Ovary (tissue), 3 donors: Measurements from ENCODE around the gene ZNF296.

ENCODE experiments used
- POLR2A ChIP-seq: fragments of 450-650 bp; IDR thresholded peaks from one replicate; pipeline ENCODE4 v1.6.1; 2017; ENCODE audit warnings: antibody characterized with exemption, mild to moderate bottlenecking, moderate library complexity
- TF ChIP-seq, protein P1 (sequence below), 3 donors: fragments of 450-650 bp in 2 of 3; fragments of 200-600 bp in 1 of 3; IDR thresholded peaks; one replicate each; pipeline versions ENCODE4 v1.5.1 to v1.8.0; 2016 to 2022; ENCODE audit warnings: antibody characterized with exemption in 3 of 3, mild to moderate bottlenecking in 1 of 3
- donor health status: DM: no; HTN: no; CAD: no.

DNA sequence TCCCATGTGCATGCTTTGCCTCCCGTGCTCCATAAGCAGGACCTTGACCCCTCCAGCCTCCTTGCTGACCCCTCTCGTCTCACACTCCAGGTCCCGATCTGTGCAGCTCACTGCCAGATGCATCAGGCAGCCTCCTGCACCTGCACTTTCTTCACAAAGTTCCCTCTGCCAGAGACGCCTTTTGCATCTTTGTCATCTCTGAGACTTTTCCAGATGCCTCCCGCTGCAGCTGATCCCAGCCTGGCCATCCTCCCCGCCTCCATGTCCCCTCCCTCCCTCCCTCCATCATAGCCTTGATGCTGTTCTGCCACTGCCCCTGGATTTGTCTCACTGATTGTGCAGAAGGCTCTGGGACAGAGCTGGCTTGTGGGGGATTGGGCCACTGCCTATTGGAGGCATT lies 46.6 kb upstream of the ZNF296 start:
- TF ChIP-seq, protein P1, sequence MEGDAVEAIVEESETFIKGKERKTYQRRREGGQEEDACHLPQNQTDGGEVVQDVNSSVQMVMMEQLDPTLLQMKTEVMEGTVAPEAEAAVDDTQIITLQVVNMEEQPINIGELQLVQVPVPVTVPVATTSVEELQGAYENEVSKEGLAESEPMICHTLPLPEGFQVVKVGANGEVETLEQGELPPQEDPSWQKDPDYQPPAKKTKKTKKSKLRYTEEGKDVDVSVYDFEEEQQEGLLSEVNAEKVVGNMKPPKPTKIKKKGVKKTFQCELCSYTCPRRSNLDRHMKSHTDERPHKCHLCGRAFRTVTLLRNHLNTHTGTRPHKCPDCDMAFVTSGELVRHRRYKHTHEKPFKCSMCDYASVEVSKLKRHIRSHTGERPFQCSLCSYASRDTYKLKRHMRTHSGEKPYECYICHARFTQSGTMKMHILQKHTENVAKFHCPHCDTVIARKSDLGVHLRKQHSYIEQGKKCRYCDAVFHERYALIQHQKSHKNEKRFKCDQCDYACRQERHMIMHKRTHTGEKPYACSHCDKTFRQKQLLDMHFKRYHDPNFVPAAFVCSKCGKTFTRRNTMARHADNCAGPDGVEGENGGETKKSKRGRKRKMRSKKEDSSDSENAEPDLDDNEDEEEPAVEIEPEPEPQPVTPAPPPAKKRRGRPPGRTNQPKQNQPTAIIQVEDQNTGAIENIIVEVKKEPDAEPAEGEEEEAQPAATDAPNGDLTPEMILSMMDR (IDR thresholded peaks at IDR 0.05), result no peak
- TF ChIP-seq POLR2A, result no peak
